H1 (cell line): ENCODE results near the gene CADM1. TPM values are rescaled to one million over a fixed set of nuclear protein-coding genes. Genes with fewer than 3 reads are reported as not detected.

ENCODE experiments used
- CTCF ChIA-PET: fragments of 300-600 bp; sonication (Branson Sonifier 250); formaldehyde crosslinking; loops from one replicate; lab custom pipeline; 2021; ENCODE audit not compliant: partially characterized antibody; lab: Charles Lee
- POLR2A ChIA-PET: fragments of 300-600 bp; sonication (Branson Sonifier 250); formaldehyde crosslinking; loops from one replicate; lab custom pipeline; 2021; ENCODE audit warnings: inconsistent platforms; ENCODE audit not compliant: partially characterized antibody; lab: Charles Lee
- DNase-seq, 2 experiments: peaks; one replicate each; pipeline versions ENCODE4 v3.0.0 to v3.0.0-alpha.2; 2010 to 2022; ENCODE audit warnings: low spot score in 2 of 2, low read depth in 1 of 2, mixed read lengths in 1 of 2
- FAIRE-seq: peaks from 2 replicates; lab custom pipeline; 2011; peaks lifted over from hg19 to GRCh38; lab: Jason Lieb, UNC
- H2AFZ ChIP-seq: 2 replicates; pipeline ENCODE4 v1.8.1; 2012; ENCODE audit warnings: low read length, inconsistent platforms
- H2AK5ac ChIP-seq: 2 replicates; pipeline ENCODE4 v1.6.1; 2013; ENCODE audit warnings: low read depth, low read length
- H2BK120ac ChIP-seq: replicated peaks from 2 replicates; pipeline ENCODE3; 2013; ENCODE audit warnings: low read depth, low read length, inconsistent platforms
- H2BK12ac ChIP-seq: 2 replicates; pipeline ENCODE4 v1.6.1; 2013; ENCODE audit warnings: low read depth, low read length
- H2BK15ac ChIP-seq: 2 replicates; pipeline ENCODE4 v1.6.1; 2013; ENCODE audit warnings: low read length
- H2BK20ac ChIP-seq: 2 replicates; pipeline ENCODE4 v1.6.1; 2013; ENCODE audit warnings: low read length
- H2BK5ac ChIP-seq: 2 replicates; pipeline ENCODE4 v1.6.1; 2013; ENCODE audit warnings: low read depth, low read length
- H3K14ac ChIP-seq: 2 replicates; pipeline ENCODE4 v1.6.1; 2013; ENCODE audit warnings: inconsistent platforms; ENCODE audit not compliant: insufficient read length
- H3K18ac ChIP-seq: 2 replicates; pipeline ENCODE4 v1.6.1; 2013; ENCODE audit warnings: low read length; ENCODE audit errors: extremely low read depth
- H3K23ac ChIP-seq: 2 replicates; pipeline ENCODE4 v1.6.1; 2013; ENCODE audit warnings: inconsistent platforms; ENCODE audit not compliant: insufficient read length
- H3K23me2 ChIP-seq: 2 replicates; pipeline ENCODE4 v1.6.1; 2013; ENCODE audit warnings: low read depth, low read length
- H3K27ac ChIP-seq: 2 replicates; pipeline ENCODE4 v1.6.1; 2011; ENCODE audit warnings: low read depth, low read length, inconsistent platforms
- H3K27me3 ChIP-seq, 4 experiments: replicated peaks in 1 of 4; 1 replicate in 1 of 4; 2 replicates in 3 of 4; pipeline versions ENCODE4 v1.6.1 to v1.8.1; 2011 to 2013; ENCODE audit warnings: low read length in 3 of 4, mild to moderate bottlenecking in 3 of 4, inconsistent platforms in 2 of 4, mixed read lengths in 2 of 4, moderate library complexity in 1 of 4; ENCODE audit not compliant: control insufficient read depth in 3 of 4, insufficient read depth in 3 of 4; ENCODE audit errors: extremely low read depth in 1 of 4
- H3K36me3 ChIP-seq, 4 experiments: 2 replicates each; pipeline versions ENCODE4 v1.6.1 to v1.8.1; 2011 to 2013; ENCODE audit warnings: mild to moderate bottlenecking in 4 of 4, low read length in 3 of 4, moderate library complexity in 2 of 4, control low read depth in 1 of 4, inconsistent platforms in 1 of 4; ENCODE audit not compliant: insufficient read depth in 4 of 4, control insufficient read depth in 2 of 4
- H3K4ac ChIP-seq: replicated peaks from 2 replicates; pipeline ENCODE3; 2013; ENCODE audit warnings: low read length, low read depth, mixed read lengths, inconsistent platforms; ENCODE audit not compliant: insufficient read length
- H3K4me1 ChIP-seq, 4 experiments: replicated peaks in 1 of 4; 1 replicate in 1 of 4; 2 replicates in 3 of 4; pipeline versions ENCODE4 v1.6.1 to v1.8.1; 2011 to 2013; ENCODE audit warnings: low read length in 3 of 4, inconsistent platforms in 2 of 4, mixed read lengths in 1 of 4; ENCODE audit not compliant: insufficient read depth in 4 of 4, control insufficient read depth in 3 of 4
- H3K4me2 ChIP-seq, 2 experiments: 2 replicates each; pipeline versions ENCODE4 v1.6.1 to v1.8.1; 2011 to 2013; ENCODE audit warnings: low read depth in 2 of 2, low read length in 2 of 2, control low read depth in 1 of 2, inconsistent platforms in 1 of 2, mild to moderate bottlenecking in 1 of 2; ENCODE audit not compliant: insufficient read depth in 1 of 2
- H3K4me3 ChIP-seq, 4 experiments: fragments of 200-600, 300-600 bp in 1 of 4; sonication (generic), shearing (Covaris generic), sonication (Bioruptor Twin) in 1 of 4; 2 replicates each; pipeline versions ENCODE4 v1.5.1 to v1.8.1; 2011 to 2016; ENCODE audit warnings: low read length in 4 of 4, low read depth in 3 of 4, control low read depth in 2 of 4, inconsistent platforms in 2 of 4, mild to moderate bottlenecking in 2 of 4, mixed read lengths in 1 of 4, moderate library complexity in 1 of 4; ENCODE audit not compliant: insufficient read depth in 2 of 4; ENCODE audit errors: extremely low read depth in 1 of 4
- H3K56ac ChIP-seq: replicated peaks from 2 replicates; pipeline ENCODE3; 2013; ENCODE audit warnings: low read depth, mild to moderate bottlenecking, mixed read lengths, low read length, inconsistent platforms; ENCODE audit not compliant: insufficient read length
- H3K79me1 ChIP-seq: 2 replicates; pipeline ENCODE4 v1.6.1; 2013; ENCODE audit warnings: low read depth, low read length, control low read depth
- H3K79me2 ChIP-seq, 2 experiments: 2 replicates each; pipeline versions ENCODE4 v1.6.1 to v1.8.1; 2012 to 2013; ENCODE audit warnings: low read length in 2 of 2, mild to moderate bottlenecking in 2 of 2, inconsistent platforms in 1 of 2; ENCODE audit not compliant: insufficient read depth in 2 of 2, control insufficient read depth in 1 of 2
- H3K9ac ChIP-seq, 4 experiments: replicated peaks in 1 of 4; 1 replicate in 1 of 4; 2 replicates in 3 of 4; pipeline versions ENCODE4 v1.6.1 to v1.8.1; 2011 to 2013; ENCODE audit warnings: low read depth in 3 of 4, low read length in 3 of 4, control low read depth in 2 of 4, mild to moderate bottlenecking in 2 of 4, moderate library complexity in 2 of 4, inconsistent platforms in 1 of 4; ENCODE audit errors: extremely low read depth in 1 of 4
- H3K9me3 ChIP-seq, 2 experiments: 2 replicates each; pipeline versions ENCODE4 v1.6.1 to v1.8.1; 2012 to 2013; ENCODE audit warnings: mild to moderate bottlenecking in 2 of 2, moderate library complexity in 2 of 2, control low read depth in 1 of 2, inconsistent platforms in 1 of 2, low read depth in 1 of 2, low read length in 1 of 2, mixed read lengths in 1 of 2; ENCODE audit not compliant: insufficient read depth in 2 of 2
- H4K20me1 ChIP-seq, 2 experiments: replicated peaks in 1 of 2; 2 replicates each; pipeline versions ENCODE3 to v1.8.1; 2011 to 2013; ENCODE audit warnings: inconsistent platforms in 2 of 2, low read length in 2 of 2, mild to moderate bottlenecking in 1 of 2; ENCODE audit not compliant: insufficient read depth in 2 of 2, control insufficient read depth in 1 of 2
- H4K5ac ChIP-seq: 2 replicates; pipeline ENCODE4 v1.6.1; 2013; ENCODE audit warnings: low read length, low read depth, mixed read lengths, inconsistent platforms; ENCODE audit not compliant: insufficient read length
- H4K8ac ChIP-seq: 2 replicates; pipeline ENCODE4 v1.8.0; 2013; ENCODE audit warnings: mild to moderate bottlenecking, moderate library complexity, low read length, inconsistent platforms; ENCODE audit not compliant: insufficient read depth; ENCODE audit errors: extremely low read depth
- H4K91ac ChIP-seq: replicated peaks from 2 replicates; pipeline ENCODE3; 2013; ENCODE audit warnings: low read length, mixed read lengths, inconsistent platforms; ENCODE audit not compliant: insufficient read length
- BCL11A ChIP-seq, 2 experiments: IDR thresholded peaks; one replicate each; pipeline ENCODE4 v1.6.1; 2011; ENCODE audit warnings: low read depth in 2 of 2, low read length in 2 of 2, mild to moderate bottlenecking in 2 of 2
- CBX8 ChIP-seq: fragments of 300-800, 300-1000 bp; sonication (generic); IDR thresholded peaks from 2 replicates; pipeline ENCODE4 v1.7.1; 2016; ENCODE audit warnings: low read depth, low read length, borderline replicate concordance
- CEBPB ChIP-seq: IDR thresholded peaks from 2 replicates; pipeline ENCODE4 v1.6.1; 2012; ENCODE audit warnings: low read depth, low read length
- HDAC6 ChIP-seq: IDR thresholded peaks from one replicate; pipeline ENCODE4 v1.7.1; 2012; ENCODE audit warnings: low read depth, mild to moderate bottlenecking, inconsistent platforms, low read length, moderate library complexity
- PHF8 ChIP-seq: fragments of 200-600 bp; sonication (generic); conservative IDR thresholded peaks from 2 replicates; pipeline ENCODE4 v1.7.1; 2012; ENCODE audit warnings: low read depth, mild to moderate bottlenecking, inconsistent platforms, low read length, moderate library complexity
- RXRA ChIP-seq: IDR thresholded peaks from 2 replicates; pipeline ENCODE4 v1.6.1; 2011; ENCODE audit warnings: low read depth, mild to moderate bottlenecking, low read length, moderate library complexity; ENCODE audit not compliant: insufficient read depth
- SP1 ChIP-seq: IDR thresholded peaks from 2 replicates; pipeline ENCODE4 v1.6.1; 2011; ENCODE audit warnings: low read depth, low read length
- SRF ChIP-seq: IDR thresholded peaks from 2 replicates; pipeline ENCODE4 v1.6.1; 2011; ENCODE audit warnings: mild to moderate bottlenecking, low read depth, low read length, moderate library complexity
- TAF7 ChIP-seq: optimal IDR thresholded peaks from 2 replicates; pipeline ENCODE3; 2011; ENCODE audit warnings: low read depth, mild to moderate bottlenecking, inconsistent platforms, low read length, moderate library complexity, borderline replicate concordance
- TEAD4 ChIP-seq: IDR thresholded peaks from 2 replicates; pipeline ENCODE4 v1.6.1; 2012; ENCODE audit warnings: low read depth, low read length, inconsistent platforms, mixed read lengths
- ZNF274 ChIP-seq: IDR thresholded peaks from 2 replicates; pipeline ENCODE4 v1.7.0; 2012; ENCODE audit warnings: low read length, borderline replicate concordance; ENCODE audit errors: extremely low read depth
- WGBS, 2 experiments: shearing (Covaris generic) in 1 of 2; methylation state at CpG; one replicate each; pipeline versions ENCODE4 v1.1.6 to v1.1.7; 2013 to 2015; ENCODE audit warnings: low lambda C conversion rate in 2 of 2, mixed read lengths in 2 of 2, inconsistent platforms in 1 of 2, low coverage in 1 of 2, missing lambda C conversion rate in 1 of 2; ENCODE audit not compliant: insufficient replicate concordance in 2 of 2, insufficient coverage in 1 of 2, insufficient read length in 1 of 2; ENCODE audit errors: extremely low coverage in 1 of 2, missing lambda C conversion rate in 1 of 2; 5-methylcytosine and 5-hydroxymethylcytosine counted together
- polyA plus RNA-seq, 7 experiments: library from polyadenylated mRNA; depleted of rRNA in 3 of 7; stranded (reverse) in 5 of 7; unstranded in 2 of 7; fragments of >200 nt in 5 of 7; fragments of 200-250 nt in 2 of 7; gene quantifications; 1 replicate in 5 of 7; 2 replicates in 1 of 7; 4 replicates in 1 of 7; pipeline versions ENCODE4 v1.2.1 to v1.2.3, GENCODE V29; 2011 to 2013; ENCODE audit warnings: missing spikeins in 2 of 7, mixed read lengths in 2 of 7
- total RNA-seq: library from RNA; stranded (reverse); fragmentation: NEBNext Ultra II Directional; extraction: Animal tissue kit (Norgen Biotek cat#: 25700); gene quantifications from 2 replicates; pipeline ENCODE4 v1.2.1, GENCODE V29; 2021

The CADM1 gene
- total and polyA plus RNA-seq, 2 of the 8 experiments (the other 6 are each of a cell fraction or from before 2014, with no cell fraction given): 8.3 to 25.3 TPM

GRCh38 chr11:115141231-115142114, 362.7 kb downstream of the CADM1 start:
- Histone ChIP-seq H3K27me3 (no peaks in the 10 kb centered on the region), H3K79me2 (no peaks in the 10 kb centered on the region), H4K8ac (no peak overlapping the region), H3K4me1 (peaks cover 0 to 4% (median 2%) of the 10 kb centered on the region in 4 experiments; a peak in 2 of 7 replicates), H3K79me1 (no peaks in the 10 kb centered on the region), H4K5ac (no peak overlapping the region), H3K23ac (no peak overlapping the region), H2BK5ac (no peak overlapping the region), H3K36me3 (no peaks in the 10 kb centered on the region), H4K20me1 (no peaks in the 10 kb centered on the region), H2AK5ac (no peak overlapping the region), H3K23me2 (no peaks in the 10 kb centered on the region), H3K4me3 (no peak overlapping the region), H3K4ac (no peak overlapping the region), H3K14ac (no peak overlapping the region), H2BK15ac (no peak overlapping the region), H2BK120ac (no peak overlapping the region), H3K56ac (no peak overlapping the region), H2AFZ (no peak overlapping the region), H3K4me2 (no peak overlapping the region), H4K91ac (no peak overlapping the region), H2BK12ac (no peak overlapping the region), H3K18ac (no peak overlapping the region), H3K9ac (no peak overlapping the region), H2BK20ac (no peak overlapping the region), H3K9me3 (no peaks in the 10 kb centered on the region), H3K27ac (no peak overlapping the region)
- CTCF ChIA-PET: interaction anchor here (1.0 to 2.1 kb wide), 3 partner anchors 28 to 367 kb away, joined by 3 to 9 read pairs (median 3); no protein-coding TSS in a partner anchor
- POLR2A ChIA-PET: no interaction called here
- WGBS, 2 experiments: 93% methylated on average over 13 of the region's 13 CpGs; no CpG with 5 or more reads in 1 of the 2 experiments
- TF ChIP-seq SRF: no peak
- no peak for TF ChIP-seq BCL11A (IDR thresholded peaks at IDR 0.05; ENCODE audit: low read depth in 2 of 2, low read length in 2 of 2)
- TF ChIP-seq TAF7: no peak
- no peak for TF ChIP-seq TEAD4
- TF ChIP-seq CBX8: no peak
- no peak for TF ChIP-seq ZNF274
- no peak for TF ChIP-seq SP1
- no peak for TF ChIP-seq PHF8
- TF ChIP-seq RXRA: no peak
- no peak for TF ChIP-seq CEBPB
- no peak for TF ChIP-seq HDAC6
- FAIRE-seq (no peak), DNase-seq (no peak)
